Tibial nerve (tissue), 4 donors: ENCODE measurements around the gene ZNF639. TPM values are rescaled to one million over a fixed set of nuclear protein-coding genes. Genes with fewer than 3 reads are reported as not detected.

Source experiments
- DNase-seq, 2 donors: peaks; one replicate each; pipeline ENCODE4 v3.0.0-alpha.2; 2019; ENCODE audit warnings: low spot score in 2 of 2
- H3K27ac ChIP-seq, 4 donors: fragments of 200-600 bp; sonication (generic) in 3 of 4; one replicate each; pipeline ENCODE4 v1.5.1; 2017 to 2019; ENCODE audit warnings: mild to moderate bottlenecking in 1 of 4
- H3K27me3 ChIP-seq, 2 donors: fragments of 200-600 bp; sonication (generic) in 1 of 2; one replicate each; pipeline versions ENCODE4 v1.5.1 to v1.6.0; 2017 to 2019
- H3K36me3 ChIP-seq, 3 donors: fragments of 200-600 bp; sonication (generic); one replicate each; pipeline ENCODE4 v1.5.1; 2018 to 2019
- H3K4me1 ChIP-seq, 4 donors: fragments of 200-600 bp; sonication (generic) in 3 of 4; one replicate each; pipeline ENCODE4 v1.5.1; 2017 to 2019
- H3K4me3 ChIP-seq, 4 donors: fragments of 200-600 bp; sonication (generic) in 3 of 4; one replicate each; pipeline ENCODE4 v1.5.1; 2017 to 2019; ENCODE audit warnings: mild to moderate bottlenecking in 1 of 4, moderate library complexity in 1 of 4
- H3K9me3 ChIP-seq, 4 donors: fragments of 200-600 bp; sonication (generic) in 3 of 4; one replicate each; pipeline ENCODE4 v1.5.1; 2017 to 2019
- CTCF ChIP-seq, 5 experiments: fragments of 200-600 bp in 3 of 5; fragments of 450-650 bp in 2 of 5; sonication (generic) in 3 of 5; IDR thresholded peaks; one replicate each; pipeline ENCODE4 v1.5.1; 2016 to 2019; ENCODE audit warnings: antibody characterized with exemption in 5 of 5, mild to moderate bottlenecking in 3 of 5, moderate library complexity in 2 of 5
- EP300 ChIP-seq, 2 donors: sonication (generic); formaldehyde crosslinking; IDR thresholded peaks; one replicate each; pipeline ENCODE4 v1.6.1; 2017; ENCODE audit warnings: antibody characterized with exemption in 2 of 2, mild to moderate bottlenecking in 1 of 2
- POLR2A ChIP-seq, 2 donors: fragments of 450-650 bp; IDR thresholded peaks; one replicate each; pipeline ENCODE4 v1.6.1; 2017; ENCODE audit warnings: antibody characterized with exemption in 2 of 2, mild to moderate bottlenecking in 2 of 2, moderate library complexity in 2 of 2
- WGBS, 2 donors: methylation state at CpG; one replicate each; pipeline ENCODE4 v1.1.5; 2018; 5-methylcytosine and 5-hydroxymethylcytosine counted together
- total RNA-seq, 4 donors: library from RNA; depleted of rRNA; stranded (reverse); fragments of >200 nt; gene quantifications; one replicate each; pipeline ENCODE4 v1.1.0, GENCODE V29; 2016

ZNF639 gene
- total RNA-seq, 4 donors from 2014 or later: 39.3 to 55.7 (median 44.0) TPM

GRCh38 chr3:179278151-179278550 lies 44.7 kb upstream of the ZNF639 start:
- 95 to 100% methylated on average over 1 of the region's 1 CpG for WGBS, 2 donors
- DNase-seq: no peak
- H3K27me3 ChIP-seq: no peaks in the 10 kb centered on the region
- no peak overlapping the region for H3K27ac ChIP-seq
- H3K9me3 ChIP-seq: no peaks in the 10 kb centered on the region
- no peaks in the 10 kb centered on the region for H3K36me3 ChIP-seq
- H3K4me1 ChIP-seq: no peaks in the 10 kb centered on the region
- no peak overlapping the region for H3K4me3 ChIP-seq
- TF ChIP-seq EP300 (IDR thresholded peaks at IDR 0.05) (no peak), CTCF (IDR thresholded peaks at IDR 0.05) (no peak), POLR2A (IDR thresholded peaks at IDR 0.05) (no peak)

GRCh38 chr3:179278932-179279693 lies 43.7 kb upstream of the ZNF639 start:
- H3K27me3 ChIP-seq: no peaks in the 10 kb centered on the region
- no peak overlapping the region for H3K27ac ChIP-seq
- no peak for DNase-seq
- 25 to 45% methylated on average over 4 of the region's 4 CpGs for WGBS, 2 donors
- H3K9me3 ChIP-seq: no peaks in the 10 kb centered on the region
- no peak for TF ChIP-seq EP300 (IDR thresholded peaks at IDR 0.05)
- no peak for TF ChIP-seq CTCF (IDR thresholded peaks at IDR 0.05)
- no peak for TF ChIP-seq POLR2A (IDR thresholded peaks at IDR 0.05)
- H3K4me3 ChIP-seq: no peak overlapping the region
- H3K4me1 ChIP-seq: no peaks in the 10 kb centered on the region
- H3K36me3 ChIP-seq: no peaks in the 10 kb centered on the region

GRCh38 chr3:179279837-179280236 lies 43.0 kb upstream of the ZNF639 start:
- Histone ChIP-seq H3K36me3 (no peaks in the 10 kb centered on the region), H3K27me3 (no peaks in the 10 kb centered on the region), H3K9me3 (no peaks in the 10 kb centered on the region), H3K4me3 (no peak overlapping the region), H3K27ac (no peak overlapping the region), H3K4me1 (no peaks in the 10 kb centered on the region)
- WGBS, 2 donors: 81 to 95% methylated on average over 1 of the region's 1 CpG
- TF ChIP-seq EP300 (IDR thresholded peaks at IDR 0.05): no peak
- no peak for TF ChIP-seq CTCF (IDR thresholded peaks at IDR 0.05)
- TF ChIP-seq POLR2A (IDR thresholded peaks at IDR 0.05): no peak
- DNase-seq: no peak

GRCh38 chr3:179281825-179282224 lies 41.0 kb upstream of the ZNF639 start:
- no peaks in the 10 kb centered on the region for H3K9me3 ChIP-seq
- TF ChIP-seq EP300 (IDR thresholded peaks at IDR 0.05): no peak
- no peak for TF ChIP-seq CTCF (IDR thresholded peaks at IDR 0.05)
- H3K4me1 ChIP-seq: no peaks in the 10 kb centered on the region
- no peak for DNase-seq
- no peaks in the 10 kb centered on the region for H3K27me3 ChIP-seq
- no peaks in the 10 kb centered on the region for H3K36me3 ChIP-seq
- WGBS, 2 donors: 80 to 91% methylated on average over 3 of the region's 3 CpGs
- H3K4me3 ChIP-seq: no peak overlapping the region
- H3K27ac ChIP-seq: no peak overlapping the region

GRCh38 chr3:179286331-179286730 lies 36.5 kb upstream of the ZNF639 start:
- DNase-seq: no peak
- 71 to 72% methylated on average over 6 of the region's 6 CpGs for WGBS, 2 donors
- Histone ChIP-seq H3K9me3 (no peaks in the 10 kb centered on the region), H3K27ac (no peak overlapping the region), H3K27me3 (no peaks in the 10 kb centered on the region), H3K36me3 (no peaks in the 10 kb centered on the region), H3K4me3 (no peak overlapping the region), H3K4me1 (no peaks in the 10 kb centered on the region)
- TF ChIP-seq POLR2A (IDR thresholded peaks at IDR 0.05) (no peak), CTCF (IDR thresholded peaks at IDR 0.05) (no peak), EP300 (IDR thresholded peaks at IDR 0.05) (no peak)
